Ovary (tissue), 3 donors: ENCODE data around the gene CTR9.

Experiments
- POLR2A ChIP-seq: fragments of 450-650 bp; IDR thresholded peaks from one replicate; pipeline ENCODE4 v1.6.1; 2017; ENCODE audit warnings: antibody characterized with exemption, mild to moderate bottlenecking, moderate library complexity
- TF ChIP-seq, protein P1 (sequence below), 3 donors: fragments of 450-650 bp in 2 of 3; fragments of 200-600 bp in 1 of 3; IDR thresholded peaks; one replicate each; pipeline versions ENCODE4 v1.5.1 to v1.8.0; 2016 to 2022; ENCODE audit warnings: antibody characterized with exemption in 3 of 3, mild to moderate bottlenecking in 1 of 3
- donor health status: DM: no; HTN: no; CAD: no.

DNA sequence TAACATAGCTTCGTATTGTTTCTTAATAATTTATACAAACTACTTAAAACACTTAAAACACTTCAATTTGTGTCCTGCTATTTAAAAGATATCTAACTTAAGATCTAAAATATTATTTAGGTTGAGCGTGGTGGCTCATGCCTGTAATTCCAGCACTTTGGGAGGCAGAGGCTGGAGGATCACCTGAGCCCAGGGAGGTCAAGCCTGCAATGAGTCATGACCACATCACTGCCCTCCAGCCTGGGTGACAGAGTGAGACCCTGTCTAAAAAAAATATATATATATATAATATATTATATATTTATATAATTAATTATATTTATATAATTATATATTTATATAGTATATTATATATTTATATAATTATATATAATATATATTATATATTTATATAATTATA lies 4.2 kb upstream of the CTR9 start:
- TF ChIP-seq POLR2A = no peak
- TF ChIP-seq, protein P1, sequence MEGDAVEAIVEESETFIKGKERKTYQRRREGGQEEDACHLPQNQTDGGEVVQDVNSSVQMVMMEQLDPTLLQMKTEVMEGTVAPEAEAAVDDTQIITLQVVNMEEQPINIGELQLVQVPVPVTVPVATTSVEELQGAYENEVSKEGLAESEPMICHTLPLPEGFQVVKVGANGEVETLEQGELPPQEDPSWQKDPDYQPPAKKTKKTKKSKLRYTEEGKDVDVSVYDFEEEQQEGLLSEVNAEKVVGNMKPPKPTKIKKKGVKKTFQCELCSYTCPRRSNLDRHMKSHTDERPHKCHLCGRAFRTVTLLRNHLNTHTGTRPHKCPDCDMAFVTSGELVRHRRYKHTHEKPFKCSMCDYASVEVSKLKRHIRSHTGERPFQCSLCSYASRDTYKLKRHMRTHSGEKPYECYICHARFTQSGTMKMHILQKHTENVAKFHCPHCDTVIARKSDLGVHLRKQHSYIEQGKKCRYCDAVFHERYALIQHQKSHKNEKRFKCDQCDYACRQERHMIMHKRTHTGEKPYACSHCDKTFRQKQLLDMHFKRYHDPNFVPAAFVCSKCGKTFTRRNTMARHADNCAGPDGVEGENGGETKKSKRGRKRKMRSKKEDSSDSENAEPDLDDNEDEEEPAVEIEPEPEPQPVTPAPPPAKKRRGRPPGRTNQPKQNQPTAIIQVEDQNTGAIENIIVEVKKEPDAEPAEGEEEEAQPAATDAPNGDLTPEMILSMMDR (IDR thresholded peaks at IDR 0.05) = no peak
